Loucy (cell line): Measurements from ENCODE around the gene ABAT.
"Not testable (repeated sequence)": the region's sequence is repeated elsewhere in the genome, so short reads cannot be mapped to it uniquely, and the experiment has no call there.

Experiments used
- H2AFZ ChIP-seq: fragments of 200-600 bp; sonication (generic); 2 replicates; pipeline ENCODE4 v1.6.0; 2016; ENCODE audit warnings: antibody characterized with exemption, mild to moderate bottlenecking, low read length, moderate library complexity
- H3F3A ChIP-seq: fragments of 200-600 bp; 2 replicates; pipeline ENCODE4 v1.6.0; 2016; ENCODE audit warnings: antibody characterized with exemption, low read depth, mild to moderate bottlenecking
- H3K27me3 ChIP-seq: fragments of 200-600 bp; sonication (generic); 2 replicates; pipeline ENCODE4 v1.6.1; 2014; ENCODE audit warnings: low read length, mild to moderate bottlenecking; ENCODE audit not compliant: insufficient read depth, poor library complexity, severe bottlenecking
- H3K36me3 ChIP-seq: fragments of 200-600 bp; sonication (generic); 2 replicates; pipeline ENCODE4 v1.6.1; 2016; ENCODE audit warnings: low read length; ENCODE audit not compliant: insufficient read depth
- H3K4me1 ChIP-seq: fragments of 200-600 bp; sonication (generic); 2 replicates; pipeline ENCODE4 v1.5.1; 2014; ENCODE audit warnings: low read length, mild to moderate bottlenecking; ENCODE audit not compliant: insufficient read depth, poor library complexity, severe bottlenecking
- H3K4me2 ChIP-seq: fragments of 200-600 bp; sonication (generic); 2 replicates; pipeline ENCODE4 v1.6.0; 2014; ENCODE audit warnings: antibody characterized with exemption, low read length, low read depth, mild to moderate bottlenecking; ENCODE audit not compliant: poor library complexity, severe bottlenecking
- H3K4me3 ChIP-seq: fragments of 200-600 bp; sonication (generic); 2 replicates; pipeline ENCODE4 v1.5.1; 2014; ENCODE audit warnings: low read length, mild to moderate bottlenecking, mixed read lengths; ENCODE audit not compliant: poor library complexity, severe bottlenecking
- H3K79me2 ChIP-seq: fragments of 200-600 bp; sonication (generic); 2 replicates; pipeline ENCODE4 v1.6.1; 2014; ENCODE audit warnings: low read length; ENCODE audit not compliant: insufficient read depth
- H3K9ac ChIP-seq: fragments of 200-600 bp; sonication (generic); 2 replicates; pipeline ENCODE4 v1.6.0; 2014; ENCODE audit warnings: mild to moderate bottlenecking, low read depth, low read length, moderate library complexity; ENCODE audit not compliant: poor library complexity, severe bottlenecking
- H3K9me2 ChIP-seq: fragments of 200-600 bp; sonication (generic); replicated peaks from 2 replicates; pipeline ENCODE4 v1.6.1; 2016; ENCODE audit warnings: low read depth, low read length, mixed read lengths
- H3K9me3 ChIP-seq: fragments of 200-600 bp; sonication (generic); 2 replicates; pipeline ENCODE4 v1.6.1; 2014; ENCODE audit warnings: mild to moderate bottlenecking, antibody characterized with exemption, low read length, low read depth; ENCODE audit not compliant: insufficient read depth
- H4K20me1 ChIP-seq: fragments of 200-600 bp; sonication (generic); 2 replicates; pipeline ENCODE4 v1.6.0; 2014; ENCODE audit warnings: antibody characterized with exemption, low read length, mild to moderate bottlenecking; ENCODE audit not compliant: insufficient read depth, poor library complexity, severe bottlenecking
- EZH2phosphoT487 ChIP-seq: fragments of 200-600 bp; IDR thresholded peaks from 2 replicates; pipeline ENCODE4 v1.6.1; 2018; ENCODE audit warnings: antibody characterized with exemption, mild to moderate bottlenecking, moderate library complexity, borderline replicate concordance
- TF ChIP-seq, protein P1 (sequence below): fragments of 200-600 bp; sonication (generic); conservative IDR thresholded peaks from 2 replicates; pipeline ENCODE4 v1.5.1; 2014; ENCODE audit warnings: mild to moderate bottlenecking, antibody characterized with exemption, low read length

The ABAT gene

DNA sequence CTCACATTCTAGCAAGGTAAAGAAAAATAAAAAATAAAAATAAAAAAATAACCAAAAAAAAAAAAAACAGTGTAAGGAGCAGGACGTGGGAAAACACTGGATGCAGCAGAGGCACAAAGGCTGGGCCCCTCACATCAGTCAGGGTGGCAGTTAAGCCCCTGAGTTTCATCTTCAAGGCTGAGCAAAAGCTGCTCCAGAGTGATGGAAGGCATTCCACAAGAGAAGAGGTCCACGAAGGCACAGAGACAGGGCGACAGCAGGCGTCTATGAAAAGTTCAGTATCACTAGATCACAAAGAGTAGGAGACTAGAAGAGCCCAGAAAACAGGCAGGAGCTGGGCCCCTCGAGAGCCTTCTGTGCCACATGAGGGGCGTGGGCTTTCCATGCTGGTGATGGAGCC is 111.0 kb downstream of the ABAT start:
- Histone ChIP-seq H2AFZ (no peak overlapping the region), H3K79me2 (no peaks in the 10 kb centered on the region), H3K9me2 (no peaks in the 10 kb centered on the region), H3K4me1 (no peaks in the 10 kb centered on the region), H3K9ac (no peak overlapping the region), H4K20me1 (no peaks in the 10 kb centered on the region), H3K36me3 (no peaks in the 10 kb centered on the region), H3K9me3 (no peaks in the 10 kb centered on the region), H3K4me3 (no peak overlapping the region), H3K27me3 (no peaks in the 10 kb centered on the region), H3K4me2 (no peak overlapping the region), H3F3A (no peaks in the 10 kb centered on the region)
- no peak for TF ChIP-seq EZH2phosphoT487
- TF ChIP-seq, protein P1, sequence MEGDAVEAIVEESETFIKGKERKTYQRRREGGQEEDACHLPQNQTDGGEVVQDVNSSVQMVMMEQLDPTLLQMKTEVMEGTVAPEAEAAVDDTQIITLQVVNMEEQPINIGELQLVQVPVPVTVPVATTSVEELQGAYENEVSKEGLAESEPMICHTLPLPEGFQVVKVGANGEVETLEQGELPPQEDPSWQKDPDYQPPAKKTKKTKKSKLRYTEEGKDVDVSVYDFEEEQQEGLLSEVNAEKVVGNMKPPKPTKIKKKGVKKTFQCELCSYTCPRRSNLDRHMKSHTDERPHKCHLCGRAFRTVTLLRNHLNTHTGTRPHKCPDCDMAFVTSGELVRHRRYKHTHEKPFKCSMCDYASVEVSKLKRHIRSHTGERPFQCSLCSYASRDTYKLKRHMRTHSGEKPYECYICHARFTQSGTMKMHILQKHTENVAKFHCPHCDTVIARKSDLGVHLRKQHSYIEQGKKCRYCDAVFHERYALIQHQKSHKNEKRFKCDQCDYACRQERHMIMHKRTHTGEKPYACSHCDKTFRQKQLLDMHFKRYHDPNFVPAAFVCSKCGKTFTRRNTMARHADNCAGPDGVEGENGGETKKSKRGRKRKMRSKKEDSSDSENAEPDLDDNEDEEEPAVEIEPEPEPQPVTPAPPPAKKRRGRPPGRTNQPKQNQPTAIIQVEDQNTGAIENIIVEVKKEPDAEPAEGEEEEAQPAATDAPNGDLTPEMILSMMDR, result no peak

DNA sequence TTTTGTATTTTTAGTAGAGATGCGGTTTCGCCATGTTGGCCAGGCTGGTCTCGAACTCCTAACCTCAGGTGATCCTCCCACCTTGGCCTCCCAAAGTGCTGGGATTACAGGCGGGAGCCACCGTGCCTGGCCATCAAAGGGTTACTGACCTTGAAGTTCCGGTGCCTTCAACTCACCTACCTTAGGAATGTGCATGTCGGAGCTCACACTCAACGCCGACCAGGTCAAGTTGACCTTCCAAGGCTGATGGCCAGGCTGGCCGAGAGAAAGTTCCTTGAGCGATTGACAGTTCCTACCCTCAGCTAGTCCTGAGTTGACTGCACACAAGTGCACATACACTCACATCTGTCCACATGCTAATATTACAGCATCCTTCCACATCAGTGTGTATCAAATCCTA is 111.9 kb downstream of the ABAT start:
- not testable (repeated sequence) for H2AFZ ChIP-seq, H3K79me2 ChIP-seq, H3K36me3 ChIP-seq, H3K4me3 ChIP-seq, H3K9ac ChIP-seq, H3K4me2 ChIP-seq, H3K9me2 ChIP-seq, H3K27me3 ChIP-seq, H3K4me1 ChIP-seq, H4K20me1 ChIP-seq, H3K9me3 ChIP-seq, H3F3A ChIP-seq

DNA sequence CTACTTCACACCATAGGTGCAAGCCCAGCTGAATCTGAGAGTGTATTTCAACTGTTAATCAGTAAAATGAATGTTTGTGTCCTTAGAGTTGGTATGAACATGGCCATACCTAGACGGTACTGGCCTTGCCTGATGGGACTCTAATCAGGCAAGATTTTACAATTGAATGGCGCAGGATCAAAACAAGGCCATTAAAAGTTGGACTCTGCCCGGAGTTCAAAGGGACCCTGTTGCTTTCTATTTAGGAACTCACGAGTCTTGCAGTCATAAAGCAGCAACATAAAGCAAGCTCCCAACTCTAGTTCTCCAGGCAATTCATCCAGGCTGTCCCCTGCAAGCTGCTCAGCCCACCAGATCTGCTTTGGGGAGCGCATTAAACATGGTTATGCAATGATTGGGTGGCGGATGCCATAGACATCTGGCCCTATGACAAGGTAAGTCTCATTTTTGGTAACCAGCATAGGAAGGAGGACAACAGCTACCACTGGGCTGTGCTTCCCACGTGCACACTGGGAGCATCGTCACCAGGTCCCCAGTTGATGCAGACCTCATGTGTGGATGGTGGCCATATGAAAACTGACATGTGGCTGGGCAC is 114.3 kb downstream of the ABAT start:
- H3K4me3 ChIP-seq, result no peak overlapping the region
- no peaks in the 10 kb centered on the region for H3K9me2 ChIP-seq
- H3K4me2 ChIP-seq, result no peak overlapping the region
- H3K9ac ChIP-seq, result no peak overlapping the region
- no peaks in the 10 kb centered on the region for H3F3A ChIP-seq
- H3K36me3 ChIP-seq, result no peaks in the 10 kb centered on the region
- no peaks in the 10 kb centered on the region for H4K20me1 ChIP-seq
- H2AFZ ChIP-seq, result no peak overlapping the region
- H3K27me3 ChIP-seq, result no peaks in the 10 kb centered on the region
- H3K4me1 ChIP-seq, result no peaks in the 10 kb centered on the region
- no peaks in the 10 kb centered on the region for H3K9me3 ChIP-seq
- no peaks in the 10 kb centered on the region for H3K79me2 ChIP-seq
- TF ChIP-seq, protein P1, result no peak
- TF ChIP-seq EZH2phosphoT487, result no peak

DNA sequence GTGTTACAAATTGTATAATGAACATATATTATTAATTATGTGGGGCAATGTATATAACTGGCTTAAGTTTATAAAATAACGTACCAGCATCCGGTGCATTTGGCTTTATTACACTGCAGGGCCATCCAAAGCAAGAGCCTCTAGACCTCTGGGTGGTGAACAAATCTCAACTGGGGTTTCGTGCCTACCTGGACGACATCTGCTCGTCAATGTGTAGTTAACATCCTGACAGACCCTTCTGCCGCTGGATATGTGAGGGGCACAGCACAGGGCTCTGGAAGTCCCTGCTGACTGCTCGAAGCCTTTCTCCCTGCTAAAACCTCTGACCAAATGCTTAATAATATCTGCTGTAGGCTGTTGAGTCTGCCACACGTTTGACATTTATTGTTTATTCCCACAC is 120.7 kb downstream of the ABAT start:
- H3F3A ChIP-seq, result no peaks in the 10 kb centered on the region
- H3K36me3 ChIP-seq, result no peaks in the 10 kb centered on the region
- peaks cover 42% of the 10 kb centered on the region for H3K79me2 ChIP-seq

More for the DNA sequence above, 120.7 kb downstream of the ABAT start:
- Histone ChIP-seq H3K27me3 (no peaks in the 10 kb centered on the region), H3K4me1 (peaks cover 6% of the 10 kb centered on the region), H3K4me3 (no peak overlapping the region), H2AFZ (no peak overlapping the region), H3K9ac (no peak overlapping the region), H4K20me1 (no peaks in the 10 kb centered on the region), H3K9me2 (no peaks in the 10 kb centered on the region), H3K4me2 (no peak overlapping the region), H3K9me3 (no peaks in the 10 kb centered on the region)
- TF ChIP-seq, protein P1, result no peak
- no peak for TF ChIP-seq EZH2phosphoT487
